SU-DHL-6 (cell line): Measurements from ENCODE around the gene RELN.

ENCODE experiments used
- H2AFZ ChIP-seq: fragments of 200-600 bp; sonication (generic); 2 replicates; pipeline ENCODE4 v1.6.1; 2014; ENCODE audit warnings: low read depth, mild to moderate bottlenecking, moderate library complexity, mixed read lengths, antibody characterized with exemption, low read length; ENCODE audit not compliant: severe bottlenecking
- H3F3A ChIP-seq: fragments of 200-600 bp; shearing (Covaris generic); 2 replicates; pipeline ENCODE4 v1.6.0; 2016; ENCODE audit warnings: antibody characterized with exemption, mild to moderate bottlenecking; ENCODE audit not compliant: insufficient read depth
- H3K27ac ChIP-seq: fragments of 200-600 bp; sonication (generic); 2 replicates; pipeline ENCODE4 v1.5.1; 2016; ENCODE audit warnings: low read depth, mild to moderate bottlenecking, low read length, moderate library complexity, mixed read lengths
- H3K27me3 ChIP-seq: fragments of 200-600 bp; sonication (generic), shearing (Covaris generic); 2 replicates; pipeline ENCODE4 v1.6.0; 2014; ENCODE audit warnings: mild to moderate bottlenecking, low read length
- H3K36me3 ChIP-seq: fragments of 200-600 bp; sonication (generic); 2 replicates; pipeline ENCODE4 v1.6.1; 2014; ENCODE audit warnings: mild to moderate bottlenecking, low read length, mixed read lengths
- H3K4me2 ChIP-seq: fragments of 300-600, 200-600 bp; shearing (Covaris generic), sonication (generic); 2 replicates; pipeline ENCODE4 v1.6.0; 2014; ENCODE audit warnings: low read length, low read depth, mild to moderate bottlenecking; ENCODE audit not compliant: poor library complexity, severe bottlenecking
- H3K4me3 ChIP-seq: fragments of 200-600 bp; sonication (generic); 2 replicates; pipeline ENCODE4 v1.5.1; 2014; ENCODE audit warnings: antibody characterized with exemption, low read length, mild to moderate bottlenecking, mixed read lengths; ENCODE audit not compliant: insufficient read depth, poor library complexity, severe bottlenecking
- H3K79me2 ChIP-seq: fragments of 200-600 bp; sonication (generic); 2 replicates; pipeline ENCODE4 v1.6.1; 2014; ENCODE audit warnings: mild to moderate bottlenecking, low read length, moderate library complexity; ENCODE audit not compliant: insufficient read depth
- H3K9ac ChIP-seq: fragments of 200-600 bp; sonication (generic); 2 replicates; pipeline ENCODE4 v1.7.0; 2014; ENCODE audit warnings: mild to moderate bottlenecking, low read length
- H3K9me2 ChIP-seq: fragments of 200-600 bp; sonication (generic); replicated peaks from 2 replicates; pipeline ENCODE4 v1.6.1; 2014; ENCODE audit warnings: low read length; ENCODE audit not compliant: insufficient read depth
- H3K9me3 ChIP-seq: fragments of 200-600 bp; sonication (generic); 2 replicates; pipeline ENCODE4 v1.6.1; 2014; ENCODE audit warnings: low read length, mixed read lengths; ENCODE audit not compliant: insufficient read depth
- H4K20me1 ChIP-seq: fragments of 200-600 bp; sonication (generic); 2 replicates; pipeline ENCODE4 v1.6.1; 2014; ENCODE audit warnings: low read depth, mild to moderate bottlenecking, antibody characterized with exemption, low read length, moderate library complexity, mixed read lengths
- CTCF ChIP-seq: fragments of 200-600 bp; sonication (generic); IDR thresholded peaks from one replicate; pipeline ENCODE4 v1.5.1; 2017; ENCODE audit warnings: antibody characterized with exemption, mild to moderate bottlenecking, low read length, moderate library complexity; ENCODE audit not compliant: insufficient read depth, poor library complexity, severe bottlenecking
- EZH2phosphoT487 ChIP-seq: fragments of 200-600 bp; sonication (generic), shearing (Covaris generic); conservative IDR thresholded peaks from 2 replicates; pipeline ENCODE4 v1.6.1; 2018; ENCODE audit warnings: mild to moderate bottlenecking, antibody characterized with exemption, low read length, moderate library complexity, mixed read lengths

Gene RELN

GRCh38 chr7:103952408-103952807 lies 37.0 kb downstream of the RELN start:
- no peak overlapping the region for H3K9ac ChIP-seq
- H4K20me1 ChIP-seq, result no peaks in the 10 kb centered on the region
- TF ChIP-seq EZH2phosphoT487 (no peak), CTCF (no peak)
- H3K79me2 ChIP-seq, result no peaks in the 10 kb centered on the region
- H2AFZ ChIP-seq, result no peak overlapping the region
- no peaks in the 10 kb centered on the region for H3K9me3 ChIP-seq
- no peaks in the 10 kb centered on the region; the same call in 1 of the 2 replicates for H3K27me3 ChIP-seq
- no peaks in the 10 kb centered on the region for H3K36me3 ChIP-seq
- H3K4me3 ChIP-seq, result no peak overlapping the region
- no peak overlapping the region for H3K4me2 ChIP-seq
- H3K27ac ChIP-seq, result no peak overlapping the region
- no peaks in the 10 kb centered on the region for H3F3A ChIP-seq
- H3K9me2 ChIP-seq, result no peaks in the 10 kb centered on the region

GRCh38 chr7:103951311-103951710 lies 38.1 kb downstream of the RELN start:
- no peaks in the 10 kb centered on the region for H3K9me3 ChIP-seq
- no peaks in the 10 kb centered on the region for H4K20me1 ChIP-seq
- no peak overlapping the region for H3K4me3 ChIP-seq
- no peaks in the 10 kb centered on the region; the same call in 1 of the 2 replicates for H3K27me3 ChIP-seq
- H2AFZ ChIP-seq, result no peak overlapping the region
- no peak overlapping the region for H3K9ac ChIP-seq
- no peaks in the 10 kb centered on the region for H3K36me3 ChIP-seq
- no peak overlapping the region for H3K4me2 ChIP-seq
- no peak overlapping the region for H3K27ac ChIP-seq
- H3K79me2 ChIP-seq, result no peaks in the 10 kb centered on the region
- H3K9me2 ChIP-seq, result no peaks in the 10 kb centered on the region
- no peak for TF ChIP-seq EZH2phosphoT487
- TF ChIP-seq CTCF, result no peak
- H3F3A ChIP-seq, result no peaks in the 10 kb centered on the region

- Histone ChIP-seq H3K9me2 (no peaks in the 10 kb centered on the region), H3K36me3 (no peaks in the 10 kb centered on the region), H3K27me3 (no peaks in the 10 kb centered on the region; the same call in 1 of the 2 replicates), H3F3A (no peaks in the 10 kb centered on the region), H4K20me1 (no peaks in the 10 kb centered on the region), H3K4me2 (no peak overlapping the region), H3K4me3 (no peak overlapping the region), H3K9ac (no peak overlapping the region), H3K27ac (no peak overlapping the region), H3K9me3 (no peaks in the 10 kb centered on the region), H3K79me2 (no peaks in the 10 kb centered on the region), H2AFZ (no peak overlapping the region)
- TF ChIP-seq EZH2phosphoT487 (no peak), CTCF (no peak)
Observed at GRCh38 chr7:103949374-103949773, 40.1 kb downstream of the RELN start.
